ENCODE results near the gene SCN4A.

DNA sequence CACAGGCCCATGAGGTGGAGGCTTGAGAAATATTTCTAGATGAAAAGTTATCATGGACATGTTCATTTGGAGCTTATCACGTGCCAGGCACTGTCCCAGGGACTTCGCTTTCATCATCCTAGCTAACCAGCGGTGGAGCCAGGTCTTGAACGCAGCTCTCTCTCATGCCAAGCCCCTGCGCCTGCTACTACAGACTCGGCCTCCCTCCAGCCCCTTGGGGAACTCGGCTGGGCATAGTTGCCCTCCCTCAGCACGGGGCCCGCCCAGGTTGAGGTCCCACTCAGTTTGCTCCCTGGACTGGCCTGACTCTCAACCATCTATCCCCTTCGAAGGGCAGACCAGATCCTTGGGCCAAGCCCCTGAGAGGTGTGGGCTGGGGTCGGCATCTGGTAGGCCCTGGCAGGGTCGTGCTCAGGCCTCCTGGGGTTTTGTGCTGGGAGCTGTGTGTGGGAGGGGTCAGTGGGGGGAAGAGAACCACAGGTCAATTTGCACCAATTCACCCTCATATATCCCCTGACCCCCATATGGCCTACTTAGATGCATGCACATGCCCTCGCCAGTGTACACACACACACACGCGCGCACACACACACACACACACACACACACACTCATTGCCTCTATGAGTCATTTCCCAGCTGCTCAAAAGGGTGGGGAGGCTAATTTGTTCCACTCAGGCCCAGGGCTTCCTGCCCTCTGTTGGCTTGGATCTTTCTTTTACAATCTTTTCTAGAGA is 12.1 kb upstream of the SCN4A start:
- TF ChIP-seq TCF7 (IDR thresholded peaks at IDR 0.05; ENCODE audit: low read depth), result no peak
- no peak for TF ChIP-seq ETS1 (CRISPR knock-in tag; IDR thresholded peaks at IDR 0.05)
- TF ChIP-seq, protein P1, sequence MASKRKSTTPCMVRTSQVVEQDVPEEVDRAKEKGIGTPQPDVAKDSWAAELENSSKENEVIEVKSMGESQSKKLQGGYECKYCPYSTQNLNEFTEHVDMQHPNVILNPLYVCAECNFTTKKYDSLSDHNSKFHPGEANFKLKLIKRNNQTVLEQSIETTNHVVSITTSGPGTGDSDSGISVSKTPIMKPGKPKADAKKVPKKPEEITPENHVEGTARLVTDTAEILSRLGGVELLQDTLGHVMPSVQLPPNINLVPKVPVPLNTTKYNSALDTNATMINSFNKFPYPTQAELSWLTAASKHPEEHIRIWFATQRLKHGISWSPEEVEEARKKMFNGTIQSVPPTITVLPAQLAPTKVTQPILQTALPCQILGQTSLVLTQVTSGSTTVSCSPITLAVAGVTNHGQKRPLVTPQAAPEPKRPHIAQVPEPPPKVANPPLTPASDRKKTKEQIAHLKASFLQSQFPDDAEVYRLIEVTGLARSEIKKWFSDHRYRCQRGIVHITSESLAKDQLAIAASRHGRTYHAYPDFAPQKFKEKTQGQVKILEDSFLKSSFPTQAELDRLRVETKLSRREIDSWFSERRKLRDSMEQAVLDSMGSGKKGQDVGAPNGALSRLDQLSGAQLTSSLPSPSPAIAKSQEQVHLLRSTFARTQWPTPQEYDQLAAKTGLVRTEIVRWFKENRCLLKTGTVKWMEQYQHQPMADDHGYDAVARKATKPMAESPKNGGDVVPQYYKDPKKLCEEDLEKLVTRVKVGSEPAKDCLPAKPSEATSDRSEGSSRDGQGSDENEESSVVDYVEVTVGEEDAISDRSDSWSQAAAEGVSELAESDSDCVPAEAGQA (IDR thresholded peaks at IDR 0.05; ENCODE audit: low read depth), result no peak
- TF ChIP-seq, protein P1 (CRISPR knock-in tag; IDR thresholded peaks at IDR 0.05; ENCODE audit: borderline replicate concordance), result no peak
- TF ChIP-seq DNMT1 (CRISPR knock-in tag; IDR thresholded peaks at IDR 0.05), result no peak
- TF ChIP-seq ZNF629 (CRISPR knock-in tag; conservative IDR thresholded peaks at IDR 0.05), result no peak
- no peak for TF ChIP-seq TBL1XR1 (IDR thresholded peaks at IDR 0.05; ENCODE audit: borderline replicate concordance, low read length, partially characterized antibody)
- TF ChIP-seq ZNF883 (CRISPR knock-in tag; IDR thresholded peaks at IDR 0.05; ENCODE audit: not compliant biosample characterization), result no peak
- no peak for TF ChIP-seq POLR2AphosphoS5 (IDR thresholded peaks at IDR 0.05; ENCODE audit: low read depth, low read length)
- TF ChIP-seq ERF (CRISPR knock-in tag; IDR thresholded peaks at IDR 0.05), result no peak
- TF ChIP-seq ASH2L (IDR thresholded peaks at IDR 0.05; ENCODE audit: insufficient read length, low read depth, low read length), result no peak
- no peak for TF ChIP-seq CHD2 (IDR thresholded peaks at IDR 0.05; ENCODE audit: low read depth, low read length)
- TF ChIP-seq ZNF343 (CRISPR knock-in tag; IDR thresholded peaks at IDR 0.05), result no peak
- no peak for TF ChIP-seq FOXP4 (CRISPR knock-in tag; IDR thresholded peaks at IDR 0.05)
- no peak for TF ChIP-seq MAX (IDR thresholded peaks at IDR 0.05)

All from HepG2 (cell line).